Kidney (tissue), 14 donors: Measurements from ENCODE around the gene MAP3K3. TPM values are rescaled to one million over a fixed set of nuclear protein-coding genes. Genes with fewer than 3 reads are reported as not detected.
A peak's percentile ranks its signal among the peaks of the same experiment; 100 is the strongest.

Experiments used
- DNase-seq, 5 donors: peaks; one replicate each; pipeline ENCODE4 v3.0.0-alpha.2; 2013 to 2020
- FAIRE-seq: peaks from 2 replicates; lab custom pipeline; 2012; peaks lifted over from hg19 to GRCh38; lab: Jason Lieb, UNC
- H3K27ac ChIP-seq, 2 donors: one replicate each; pipeline ENCODE4 v1.7.0; 2013; ENCODE audit warnings: low read depth in 2 of 2, low read length in 2 of 2, inconsistent platforms in 1 of 2
- H3K27me3 ChIP-seq: one replicate; pipeline ENCODE4 v1.7.1; 2013; ENCODE audit warnings: low read length, inconsistent platforms; ENCODE audit not compliant: control insufficient read depth, insufficient read depth
- H3K36me3 ChIP-seq, 3 donors: one replicate each; pipeline versions ENCODE4 v1.7.0 to v1.7.1; 2013; ENCODE audit warnings: low read length in 3 of 3, control low read depth in 1 of 3, inconsistent platforms in 1 of 3; ENCODE audit not compliant: insufficient read depth in 3 of 3, control insufficient read depth in 2 of 3
- H3K4me1 ChIP-seq, 3 donors: one replicate each; pipeline versions ENCODE4 v1.7.0 to v1.7.1; 2013; ENCODE audit warnings: low read length in 3 of 3, inconsistent platforms in 1 of 3, low read depth in 1 of 3; ENCODE audit not compliant: control insufficient read depth in 2 of 3, insufficient read depth in 2 of 3
- H3K4me3 ChIP-seq, 3 donors: one replicate each; pipeline versions ENCODE4 v1.7.0 to v1.8.1; 2013; ENCODE audit warnings: low read length in 3 of 3, control low read depth in 1 of 3, inconsistent platforms in 1 of 3
- H3K9ac ChIP-seq, 3 donors: one replicate each; pipeline versions ENCODE4 v1.7.0 to v1.7.1; 2013; ENCODE audit warnings: low read length in 3 of 3, control low read depth in 1 of 3, inconsistent platforms in 1 of 3
- H3K9me3 ChIP-seq, 3 donors: one replicate each; pipeline versions ENCODE4 v1.7.0 to v1.7.1; 2013; ENCODE audit warnings: low read length in 3 of 3, control low read depth in 1 of 3, inconsistent platforms in 1 of 3; ENCODE audit not compliant: control insufficient read depth in 2 of 3, insufficient read depth in 1 of 3
- CTCF ChIP-seq: IDR thresholded peaks from 3 replicates; pipeline ENCODE4 v1.5.1; 2012; ENCODE audit warnings: mild to moderate bottlenecking, moderate library complexity, borderline replicate concordance; ENCODE audit not compliant: insufficient read depth; ENCODE audit errors: extremely low read depth
- intact Hi-C: fragments of 100-400 bp; cut with DNase I; formaldehyde crosslinking; loops from one replicate; pipeline ENCODE4 v1.11.1; 2022
- polyA plus RNA-seq: library from polyadenylated mRNA; stranded (reverse); fragments of 350-450 nt; fragmentation: Illumina TruSeq; extraction: RNeasy Lipid Tissue Mini Kit (QIAGEN cat#74804); gene quantifications from one replicate; pipeline ENCODE4 v1.2.3, GENCODE V29; 2014; ENCODE audit warnings: low read depth, low replicate concordance; ENCODE audit not compliant: insufficient read depth
- total RNA-seq: library from RNA; stranded (reverse); fragmentation: NEBNext Ultra II Directional; extraction: Animal tissue kit (Norgen Biotek cat#: 25700); gene quantifications from one replicate; pipeline ENCODE4 v1.2.1, GENCODE V29; 2021
- donor health status: control.
- donor health status: control.
- donor health status: control.
- donor health status: control.
- donor health status: control.
- donor health status: DM: yes; HTN: yes; CAD: no.
- donor health status: Normal renal cell carcinoma (clear cell type).

Gene MAP3K3
- total and polyA plus RNA-seq, 2 donors from 2014 or later, result 17.4 to 50.5 TPM

- intact Hi-C loops, result no loop called here
Observed at GRCh38 chr17:63692195-63692816, 70.1 kb downstream of the MAP3K3 start.

GRCh38 chr17:63693411-63694113 lies 71.3 kb downstream of the MAP3K3 start:
- Histone ChIP-seq H3K27me3 (no peaks in the 10 kb centered on the region), H3K36me3 (peaks cover 4 to 41% (median 37%) of the 10 kb centered on the region in 3 donors), H3K4me1 (peaks cover 0 to 11% (median 0%) of the 10 kb centered on the region in 3 donors), H3K27ac (no peak overlapping the region), H3K9me3 (no peaks in the 10 kb centered on the region), H3K4me3 (no peak overlapping the region), H3K9ac (no peak overlapping the region)
- intact Hi-C loops, result no loop called here
- no peak for FAIRE-seq
- TF ChIP-seq CTCF, result no peak
- no peak for DNase-seq

More at GRCh38 chr17:63692195-63692816, 70.1 kb downstream of the MAP3K3 start:
- no peak for FAIRE-seq
- H3K36me3 ChIP-seq, result peaks cover 4 to 44% (median 37%) of the 10 kb centered on the region in 3 donors
- TF ChIP-seq CTCF, result no peak
- no peak overlapping the region for H3K9ac ChIP-seq
- peaks cover 0 to 7% (median 0%) of the 10 kb centered on the region in 3 donors for H3K4me1 ChIP-seq
- no peak overlapping the region for H3K27ac ChIP-seq
- no peak for DNase-seq
- H3K27me3 ChIP-seq, result no peaks in the 10 kb centered on the region
- H3K9me3 ChIP-seq, result no peaks in the 10 kb centered on the region
- no peak overlapping the region for H3K4me3 ChIP-seq

- FAIRE-seq, result no peak
- Histone ChIP-seq H3K4me3 (no peak overlapping the region), H3K9ac (no peak overlapping the region), H3K4me1 (peaks cover 0 to 11% (median 0%) of the 10 kb centered on the region in 3 donors), H3K27me3 (no peaks in the 10 kb centered on the region), H3K27ac (no peak overlapping the region), H3K9me3 (no peaks in the 10 kb centered on the region), H3K36me3 (peaks cover 4 to 33% (median 29%) of the 10 kb centered on the region in 3 donors)
- peak in 1 of 5 donors; percentile 71 for DNase-seq
- no peak for TF ChIP-seq CTCF
- intact Hi-C loops, result no loop called here
Observed at GRCh38 chr17:63694229-63694949, 72.2 kb downstream of the MAP3K3 start.
